Neural crest cell (in vitro differentiated cells): ENCODE data around the gene APBB2. TPM values are rescaled to one million over a fixed set of nuclear protein-coding genes. Genes with fewer than 3 reads are reported as not detected.

Experiments
- DNase-seq: peaks from one replicate; pipeline ENCODE4 v3.0.0; 2021; ENCODE audit warnings: low read depth, mixed read lengths, low spot score
- H3K27ac Mint-ChIP-seq: one replicate; pipeline ENCODE4 v1.8.0; 2021; ENCODE audit warnings: mild to moderate bottlenecking, mixed read lengths; ENCODE audit not compliant: unreplicated experiment
- H3K27me3 Mint-ChIP-seq: 2 replicates; pipeline ENCODE4 v1.8.0; 2021; ENCODE audit warnings: low read depth, mild to moderate bottlenecking, mixed read lengths
- H3K36me3 Mint-ChIP-seq: 2 replicates; pipeline ENCODE4 v1.8.0; 2021; ENCODE audit warnings: low read depth, mild to moderate bottlenecking, mixed read lengths
- H3K4me1 Mint-ChIP-seq: 2 replicates; pipeline ENCODE4 v1.8.0; 2021; ENCODE audit warnings: mixed read lengths
- H3K4me3 Mint-ChIP-seq: one replicate; pipeline ENCODE4 v1.8.0; 2021; ENCODE audit warnings: mild to moderate bottlenecking, mixed read lengths
- H3K9me3 Mint-ChIP-seq: 2 replicates; pipeline ENCODE4 v1.8.0; 2021; ENCODE audit warnings: mixed read lengths
- total RNA-seq: library from RNA; stranded (reverse); gene quantifications from 2 replicates; pipeline ENCODE4 v1.2.1, GENCODE V29; 2021
- TF ChIP-seq, protein P1 (sequence below): fragments of 200-600 bp; sonication (generic); conservative IDR thresholded peaks from 2 replicates; pipeline ENCODE4 v1.5.0; 2021; ENCODE audit warnings: antibody characterized with exemption, mild to moderate bottlenecking

The APBB2 gene
- total RNA-seq, 1 donor from 2014 or later: 68.5 TPM

DNA sequence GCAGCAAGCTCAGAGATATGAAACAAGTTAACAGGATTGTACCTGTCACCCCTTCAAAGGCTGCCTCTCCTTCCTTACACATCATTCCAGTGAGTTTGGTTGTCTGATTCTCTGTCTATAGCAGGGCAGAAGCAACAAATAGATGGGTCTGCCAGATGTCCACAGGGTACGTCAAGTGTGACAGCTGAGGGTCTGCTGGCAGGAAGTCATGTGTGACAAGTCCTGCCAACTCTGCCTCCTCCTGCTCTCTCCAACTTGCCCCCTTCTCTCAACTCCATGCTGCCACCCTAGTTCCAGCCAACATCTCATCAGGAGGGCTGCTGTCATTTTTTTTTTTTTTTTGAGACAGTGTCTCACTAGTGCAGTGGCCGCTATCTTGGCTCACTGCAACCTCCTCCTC lies 355.4 kb downstream of the APBB2 start:
- H3K36me3 Mint-ChIP-seq: peaks cover 3% of the 10 kb centered on the region

DNA sequence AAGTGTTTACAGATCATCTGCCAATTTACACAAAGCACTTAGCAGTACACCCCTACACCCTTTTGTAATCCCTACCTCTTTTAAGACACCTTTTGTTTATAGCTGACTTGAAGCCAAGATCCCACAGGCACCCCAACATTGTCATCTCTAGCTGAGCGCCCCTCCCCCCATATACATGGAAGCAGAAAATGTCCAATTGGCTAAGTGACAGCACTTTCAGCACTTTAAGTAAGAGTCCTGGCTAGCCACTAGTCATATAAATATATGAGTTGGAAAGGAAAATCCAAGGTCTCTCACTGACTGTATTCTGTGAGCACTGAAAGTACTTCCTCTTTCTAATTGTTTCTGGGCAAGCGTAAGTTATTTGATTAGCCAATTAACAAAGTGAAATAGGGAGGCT lies 356.4 kb downstream of the APBB2 start:
- Mint-ChIP-seq H3K27ac (no peak overlapping the region), H3K36me3 (peaks cover 8% of the 10 kb centered on the region), H3K9me3 (no peaks in the 10 kb centered on the region), H3K27me3 (no peaks in the 10 kb centered on the region), H3K4me1 (peaks cover 32% of the 10 kb centered on the region), H3K4me3 (peak overlapping the region; percentile 93)
- DNase-seq: no peak
- TF ChIP-seq, protein P1, sequence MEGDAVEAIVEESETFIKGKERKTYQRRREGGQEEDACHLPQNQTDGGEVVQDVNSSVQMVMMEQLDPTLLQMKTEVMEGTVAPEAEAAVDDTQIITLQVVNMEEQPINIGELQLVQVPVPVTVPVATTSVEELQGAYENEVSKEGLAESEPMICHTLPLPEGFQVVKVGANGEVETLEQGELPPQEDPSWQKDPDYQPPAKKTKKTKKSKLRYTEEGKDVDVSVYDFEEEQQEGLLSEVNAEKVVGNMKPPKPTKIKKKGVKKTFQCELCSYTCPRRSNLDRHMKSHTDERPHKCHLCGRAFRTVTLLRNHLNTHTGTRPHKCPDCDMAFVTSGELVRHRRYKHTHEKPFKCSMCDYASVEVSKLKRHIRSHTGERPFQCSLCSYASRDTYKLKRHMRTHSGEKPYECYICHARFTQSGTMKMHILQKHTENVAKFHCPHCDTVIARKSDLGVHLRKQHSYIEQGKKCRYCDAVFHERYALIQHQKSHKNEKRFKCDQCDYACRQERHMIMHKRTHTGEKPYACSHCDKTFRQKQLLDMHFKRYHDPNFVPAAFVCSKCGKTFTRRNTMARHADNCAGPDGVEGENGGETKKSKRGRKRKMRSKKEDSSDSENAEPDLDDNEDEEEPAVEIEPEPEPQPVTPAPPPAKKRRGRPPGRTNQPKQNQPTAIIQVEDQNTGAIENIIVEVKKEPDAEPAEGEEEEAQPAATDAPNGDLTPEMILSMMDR: no peak

More for the DNA sequence above, 355.4 kb downstream of the APBB2 start:
- Mint-ChIP-seq H3K4me1 (peaks cover 26% of the 10 kb centered on the region), H3K9me3 (no peaks in the 10 kb centered on the region), H3K4me3 (peak overlapping the region; percentile 76), H3K27ac (no peak overlapping the region), H3K27me3 (no peaks in the 10 kb centered on the region)
- DNase-seq: no peak
- TF ChIP-seq, protein P1: no peak

DNA sequence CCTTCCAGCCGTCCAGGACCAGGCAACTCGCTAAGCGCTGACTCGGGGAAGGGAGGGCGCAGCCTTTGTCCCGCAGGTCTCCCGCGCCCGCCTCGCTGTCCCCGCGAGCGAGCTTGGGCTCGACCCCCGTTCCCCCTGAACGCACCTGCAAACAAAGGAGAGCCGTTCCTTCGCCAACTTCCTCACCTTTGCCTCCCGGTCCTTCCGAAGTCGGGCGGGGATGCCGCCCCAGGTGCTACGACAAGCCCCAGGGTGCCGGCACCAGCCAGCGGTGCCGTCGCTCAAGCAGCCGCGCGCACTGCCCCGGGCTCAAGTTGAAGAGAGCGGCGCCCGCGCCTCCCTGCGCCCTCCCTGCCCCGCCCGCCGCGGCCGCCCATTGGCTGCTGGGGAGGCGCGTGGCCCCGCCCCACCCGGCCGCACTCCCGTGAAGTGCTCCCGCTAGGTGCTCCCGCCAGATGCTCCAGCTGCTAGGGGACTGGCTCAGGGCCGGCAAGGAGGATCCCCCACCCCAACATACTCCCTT lies 357.4 kb downstream of the APBB2 start:
- Mint-ChIP-seq H3K27ac (peak overlapping the region; percentile 98), H3K9me3 (no peaks in the 10 kb centered on the region), H3K27me3 (no peaks in the 10 kb centered on the region), H3K4me3 (peak overlapping the region; percentile 93), H3K4me1 (peaks cover 34% of the 10 kb centered on the region), H3K36me3 (peaks cover 10% of the 10 kb centered on the region)
- TF ChIP-seq, protein P1: no peak
- DNase-seq: peak; percentile 72

DNA sequence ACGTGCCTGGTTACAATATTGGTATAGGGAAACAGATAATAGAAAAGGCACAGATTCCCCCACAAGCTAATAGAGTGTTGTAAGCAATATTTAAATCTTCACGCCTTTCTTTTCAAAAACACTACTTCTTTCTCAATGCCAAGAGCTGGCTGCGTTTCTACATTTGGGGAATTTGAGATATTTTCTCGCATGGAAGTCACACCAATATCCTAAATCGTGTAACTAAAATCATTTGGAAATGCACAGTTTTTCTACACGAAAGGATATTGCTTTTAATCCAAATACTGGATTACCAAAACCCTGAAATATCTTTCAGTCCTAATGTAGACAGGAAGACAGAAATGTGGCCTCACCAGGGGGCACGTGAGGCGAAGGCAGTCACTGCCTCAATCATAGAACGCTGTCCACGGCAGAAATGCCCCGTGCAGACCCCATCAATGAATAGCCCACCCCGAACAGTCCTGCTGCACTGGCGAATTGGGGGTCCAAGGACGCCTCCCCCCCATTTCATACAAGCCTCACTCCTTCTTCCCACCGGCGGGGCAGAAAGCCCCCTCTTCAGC lies 358.0 kb downstream of the APBB2 start:
- H3K27ac Mint-ChIP-seq: peak overlapping the region; percentile 98
- H3K4me1 Mint-ChIP-seq: peaks cover 37% of the 10 kb centered on the region
- no peaks in the 10 kb centered on the region for H3K27me3 Mint-ChIP-seq
- no peaks in the 10 kb centered on the region for H3K9me3 Mint-ChIP-seq
- peaks cover 10% of the 10 kb centered on the region for H3K36me3 Mint-ChIP-seq
- TF ChIP-seq, protein P1: no peak
- peak overlapping the region; percentile 93 for H3K4me3 Mint-ChIP-seq
- DNase-seq: no peak

DNA sequence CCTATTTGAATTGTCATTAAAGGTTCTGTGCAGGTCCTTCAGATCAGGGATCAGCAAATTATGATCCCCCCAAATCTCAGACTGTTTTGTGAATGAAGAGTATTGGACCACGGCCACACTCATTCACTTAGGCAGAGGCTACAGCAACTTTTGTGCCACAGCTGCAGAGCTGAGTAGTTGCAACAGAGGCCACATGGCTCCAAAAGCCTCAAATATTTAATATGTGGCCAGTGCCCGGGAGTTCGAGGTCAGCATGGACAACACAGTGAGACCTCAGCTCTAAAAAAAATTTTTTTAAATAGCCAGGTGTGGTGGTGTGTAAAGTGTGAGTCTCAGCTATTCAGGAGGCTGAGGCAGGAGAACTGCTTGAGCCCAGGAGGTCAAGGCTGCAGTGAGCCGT lies 363.8 kb downstream of the APBB2 start:
- H3K9me3 Mint-ChIP-seq: no peaks in the 10 kb centered on the region
- H3K4me1 Mint-ChIP-seq: peaks cover 60% of the 10 kb centered on the region
- TF ChIP-seq, protein P1: no peak
- H3K4me3 Mint-ChIP-seq: no peak overlapping the region
- DNase-seq: no peak
- H3K27ac Mint-ChIP-seq: no peak overlapping the region
- H3K36me3 Mint-ChIP-seq: peaks cover 10% of the 10 kb centered on the region
- H3K27me3 Mint-ChIP-seq: no peaks in the 10 kb centered on the region
